MCF 10A (cell line): ENCODE data around the gene PXK. TPM values are rescaled to one million over a fixed set of nuclear protein-coding genes. Genes with fewer than 3 reads are reported as not detected.
"Not testable (repeated sequence)": the region's sequence is repeated elsewhere in the genome, so short reads cannot be mapped to it uniquely, and the experiment has no call there.

Experiments
- BruUV-seq: library from RNA; stranded (reverse); fragments of 400-500 nt; replicated peaks from 2 replicates; lab custom pipeline; 2021; lab: Mats Ljungman, UMichigan
- CTCF ChIA-PET: fragments of 300-600 bp; sonication (Branson Sonifier 250); formaldehyde crosslinking; extraction: SDS; loops from one replicate; lab custom pipeline; 2021; ENCODE audit warnings: antibody characterized with exemption, inconsistent platforms; lab: Yijun Ruan, JAX
- POLR2A ChIA-PET: fragments of 300-600, 350-650 bp; sonication (Branson Sonifier 250); formaldehyde crosslinking; extraction: SDS; loops from one replicate; lab custom pipeline; 2020; ENCODE audit warnings: antibody characterized with exemption, inconsistent platforms; lab: Yijun Ruan, JAX
- DNase-seq: peaks from one replicate; pipeline ENCODE4 v3.0.0-alpha.2; 2018; ENCODE audit not compliant: unreplicated experiment
- H3K27ac Mint-ChIP-seq: one replicate; pipeline ENCODE4 v1.8.0; 2022; ENCODE audit warnings: mild to moderate bottlenecking, low read depth, mixed read lengths; ENCODE audit not compliant: unreplicated experiment
- H3K27me3 Mint-ChIP-seq: one replicate; pipeline ENCODE4 v1.8.0; 2022; ENCODE audit warnings: mixed read lengths; ENCODE audit not compliant: insufficient read depth, unreplicated experiment
- H3K36me3 Mint-ChIP-seq: one replicate; pipeline ENCODE4 v1.8.0; 2022; ENCODE audit warnings: mild to moderate bottlenecking, moderate library complexity, mixed read lengths; ENCODE audit not compliant: insufficient read depth, unreplicated experiment
- H3K4me1 Mint-ChIP-seq: one replicate; pipeline ENCODE4 v1.8.0; 2022; ENCODE audit warnings: mixed read lengths; ENCODE audit not compliant: insufficient read depth, unreplicated experiment
- H3K4me3 Mint-ChIP-seq: one replicate; pipeline ENCODE4 v1.8.0; 2022; ENCODE audit warnings: mild to moderate bottlenecking, moderate library complexity, mixed read lengths; ENCODE audit not compliant: unreplicated experiment
- H3K9me3 Mint-ChIP-seq: one replicate; pipeline ENCODE4 v1.8.0; 2022; ENCODE audit warnings: mixed read lengths; ENCODE audit not compliant: unreplicated experiment
- intact Hi-C: fragments of 100-400 bp; cut with micrococcal nuclease; formaldehyde crosslinking; loops from 2 replicates; pipeline ENCODE4 v1.14.1; 2022
- total RNA-seq: library from RNA; stranded (reverse); gene quantifications from 2 replicates; pipeline ENCODE4 v1.2.3, GENCODE V29; 2022
- TF ChIP-seq, protein P1 (sequence below): fragments of 200-600 bp; IDR thresholded peaks from one replicate; pipeline ENCODE4 v1.8.0; 2022; ENCODE audit warnings: antibody characterized with exemption, mild to moderate bottlenecking; ENCODE audit not compliant: unreplicated experiment

PXK gene
- total RNA-seq, 1 experiment from 2014 or later, result 62.2 TPM

DNA sequence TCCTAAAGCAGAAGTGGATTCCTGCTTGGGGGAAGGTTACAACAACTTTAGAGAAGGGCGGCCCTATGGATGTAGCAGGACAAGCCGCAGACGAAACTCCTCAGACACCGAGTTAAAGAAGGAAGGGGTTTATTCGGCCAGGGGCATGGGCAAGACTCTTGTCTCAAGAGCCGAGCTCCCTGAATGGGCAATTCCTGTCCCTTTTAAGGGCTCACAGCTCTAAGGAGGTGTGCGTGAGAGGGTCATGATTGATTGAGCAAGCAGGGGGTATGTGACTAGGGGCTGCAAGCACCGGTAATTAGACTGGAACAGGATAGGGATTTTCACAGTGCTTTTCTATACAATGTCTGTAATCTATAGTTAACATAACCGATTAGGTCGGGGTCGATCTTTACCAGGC is 101.8 kb downstream of the PXK start:
- Mint-ChIP-seq H3K4me3 (peak overlapping the region; percentile 93), H3K27me3 (no peaks in the 10 kb centered on the region), H3K4me1 (peaks cover 21% of the 10 kb centered on the region), H3K27ac (peak overlapping the region; percentile 40), H3K36me3 (peaks cover 30% of the 10 kb centered on the region), H3K9me3 (no peaks in the 10 kb centered on the region)
- CTCF ChIA-PET, result interaction anchor here (0.8 to 2.0 kb wide), 8 partner anchors 19 to 196 kb away, joined by 3 to 8 read pairs (median 4); partner anchors contain the start of gene KCTD6
- DNase-seq, result no peak
- TF ChIP-seq, protein P1, sequence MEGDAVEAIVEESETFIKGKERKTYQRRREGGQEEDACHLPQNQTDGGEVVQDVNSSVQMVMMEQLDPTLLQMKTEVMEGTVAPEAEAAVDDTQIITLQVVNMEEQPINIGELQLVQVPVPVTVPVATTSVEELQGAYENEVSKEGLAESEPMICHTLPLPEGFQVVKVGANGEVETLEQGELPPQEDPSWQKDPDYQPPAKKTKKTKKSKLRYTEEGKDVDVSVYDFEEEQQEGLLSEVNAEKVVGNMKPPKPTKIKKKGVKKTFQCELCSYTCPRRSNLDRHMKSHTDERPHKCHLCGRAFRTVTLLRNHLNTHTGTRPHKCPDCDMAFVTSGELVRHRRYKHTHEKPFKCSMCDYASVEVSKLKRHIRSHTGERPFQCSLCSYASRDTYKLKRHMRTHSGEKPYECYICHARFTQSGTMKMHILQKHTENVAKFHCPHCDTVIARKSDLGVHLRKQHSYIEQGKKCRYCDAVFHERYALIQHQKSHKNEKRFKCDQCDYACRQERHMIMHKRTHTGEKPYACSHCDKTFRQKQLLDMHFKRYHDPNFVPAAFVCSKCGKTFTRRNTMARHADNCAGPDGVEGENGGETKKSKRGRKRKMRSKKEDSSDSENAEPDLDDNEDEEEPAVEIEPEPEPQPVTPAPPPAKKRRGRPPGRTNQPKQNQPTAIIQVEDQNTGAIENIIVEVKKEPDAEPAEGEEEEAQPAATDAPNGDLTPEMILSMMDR, result no peak
- intact Hi-C loops, result no loop called here
- BruUV-seq, result TSS peak; percentile 12
- POLR2A ChIA-PET, result interaction anchor here (0.8 to 3.2 kb wide), 8 partner anchors 20 to 104 kb away, joined by 3 to 27 read pairs (median 4); partner anchors contain the start of gene KCTD6

DNA sequence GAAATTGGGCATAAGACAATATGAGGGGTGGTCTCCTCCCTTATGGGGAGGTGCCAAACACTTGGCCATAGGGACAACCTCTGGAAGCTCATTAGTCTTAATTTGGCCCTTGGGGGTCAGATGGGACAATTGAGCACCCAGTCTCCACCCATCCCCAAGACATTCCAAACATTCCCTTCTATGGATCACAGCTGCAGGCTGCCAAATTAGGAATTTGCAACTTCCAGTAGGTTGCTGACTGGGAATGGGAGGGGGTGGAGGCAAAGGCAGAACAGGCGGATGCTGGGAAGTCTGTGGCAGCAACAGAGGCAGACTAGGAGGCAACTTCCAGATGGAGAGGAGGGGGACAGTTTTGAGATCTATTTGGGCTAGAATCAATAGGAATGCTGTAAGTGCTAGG is 102.3 kb downstream of the PXK start:
- POLR2A ChIA-PET, result interaction anchor here (1.0 to 3.2 kb wide), 6 partner anchors 20 to 95 kb away, joined by 3 to 27 read pairs (median 6); partner anchors contain the start of gene KCTD6

DNA sequence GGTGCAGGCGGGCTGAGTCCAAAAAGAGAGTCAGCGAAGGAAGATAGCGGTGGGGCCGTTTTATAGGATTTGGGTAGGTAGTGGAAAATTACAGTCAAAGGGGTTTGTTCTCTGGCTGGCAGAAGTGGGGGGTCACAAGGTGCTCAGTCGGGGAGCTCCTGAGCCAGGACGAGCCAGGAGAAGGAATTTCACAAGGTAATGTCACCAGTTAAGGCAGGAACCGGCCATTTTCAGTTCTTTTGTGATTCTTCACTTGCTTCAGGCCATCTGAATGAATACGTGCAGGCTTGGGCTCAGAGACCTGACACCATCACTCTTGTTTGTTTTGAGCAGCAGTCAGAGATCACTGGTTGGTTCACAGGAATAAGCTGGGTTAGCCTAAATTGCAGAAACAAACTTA is 104.6 kb downstream of the PXK start:
- H3K27me3 Mint-ChIP-seq, DNase-seq, intact Hi-C loops, H3K27ac Mint-ChIP-seq, H3K4me3 Mint-ChIP-seq, H3K9me3 Mint-ChIP-seq, BruUV-seq, H3K36me3 Mint-ChIP-seq: not testable (repeated sequence)
- peaks cover 13% of the 10 kb centered on the region for H3K4me1 Mint-ChIP-seq
- CTCF ChIA-PET, result interaction anchor here (0.5 to 1.7 kb wide), 6 partner anchors 10 to 95 kb away, joined by 3 read pairs; no protein-coding TSS in a partner anchor
- POLR2A ChIA-PET, result interaction anchor here (0.7 kb wide), 2 partner anchors 80 to 822 kb away, joined by 3 read pairs; no protein-coding TSS in a partner anchor

More for the DNA sequence above, 102.3 kb downstream of the PXK start:
- peaks cover 21% of the 10 kb centered on the region for H3K4me1 Mint-ChIP-seq
- H3K4me3 Mint-ChIP-seq, result no peak overlapping the region
- intact Hi-C loops, result no loop called here
- peak; percentile 51 for DNase-seq
- BruUV-seq, result no TSS peak
- H3K36me3 Mint-ChIP-seq, result peaks cover 26% of the 10 kb centered on the region
- TF ChIP-seq, protein P1, result no peak
- H3K27me3 Mint-ChIP-seq, result no peaks in the 10 kb centered on the region
- CTCF ChIA-PET, result interaction anchor here (0.9 to 2.2 kb wide), 8 partner anchors 20 to 195 kb away, joined by 3 to 8 read pairs (median 4); partner anchors contain the start of gene KCTD6
- peak overlapping the region; percentile 40 for H3K27ac Mint-ChIP-seq
- H3K9me3 Mint-ChIP-seq, result no peaks in the 10 kb centered on the region

DNA sequence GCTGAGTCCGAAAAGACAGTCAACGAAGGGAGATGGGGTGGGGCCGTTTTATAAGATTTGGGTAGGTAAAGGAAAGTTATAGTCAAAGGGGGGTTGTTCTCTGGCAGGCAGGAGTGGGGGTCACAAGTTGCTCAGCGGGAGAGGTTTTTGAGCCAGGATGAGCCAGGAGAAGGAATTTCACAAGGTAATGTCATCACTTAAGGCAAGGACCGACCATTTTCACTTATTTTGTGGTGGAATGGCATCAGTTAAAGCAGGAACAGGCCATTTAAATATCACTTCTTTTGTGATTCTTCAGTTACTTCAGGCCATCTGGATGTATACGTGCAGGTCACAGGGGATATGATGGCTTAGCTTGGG is 108.3 kb downstream of the PXK start:
- H3K9me3 Mint-ChIP-seq, H3K27ac Mint-ChIP-seq, intact Hi-C loops, BruUV-seq, H3K36me3 Mint-ChIP-seq, H3K27me3 Mint-ChIP-seq, H3K4me1 Mint-ChIP-seq, H3K4me3 Mint-ChIP-seq, DNase-seq: not testable (repeated sequence)
- POLR2A ChIA-PET, result interaction anchor here (0.8 to 0.9 kb wide), 2 partner anchors 11 to 23 kb away, joined by 3 to 4 read pairs; no protein-coding TSS in a partner anchor
- CTCF ChIA-PET, result interaction anchor here (1.0 to 1.1 kb wide), 3 partner anchors 18 to 190 kb away, joined by 3 to 4 read pairs (median 4); no protein-coding TSS in a partner anchor
